ENCODE measurements around the gene ANKRD65. TPM values are rescaled to one million over a fixed set of nuclear protein-coding genes. Genes with fewer than 3 reads are reported as not detected.

ANKRD65 gene
- total RNA-seq, 1 donor from 2014 or later = 0.64 TPM

DNA sequence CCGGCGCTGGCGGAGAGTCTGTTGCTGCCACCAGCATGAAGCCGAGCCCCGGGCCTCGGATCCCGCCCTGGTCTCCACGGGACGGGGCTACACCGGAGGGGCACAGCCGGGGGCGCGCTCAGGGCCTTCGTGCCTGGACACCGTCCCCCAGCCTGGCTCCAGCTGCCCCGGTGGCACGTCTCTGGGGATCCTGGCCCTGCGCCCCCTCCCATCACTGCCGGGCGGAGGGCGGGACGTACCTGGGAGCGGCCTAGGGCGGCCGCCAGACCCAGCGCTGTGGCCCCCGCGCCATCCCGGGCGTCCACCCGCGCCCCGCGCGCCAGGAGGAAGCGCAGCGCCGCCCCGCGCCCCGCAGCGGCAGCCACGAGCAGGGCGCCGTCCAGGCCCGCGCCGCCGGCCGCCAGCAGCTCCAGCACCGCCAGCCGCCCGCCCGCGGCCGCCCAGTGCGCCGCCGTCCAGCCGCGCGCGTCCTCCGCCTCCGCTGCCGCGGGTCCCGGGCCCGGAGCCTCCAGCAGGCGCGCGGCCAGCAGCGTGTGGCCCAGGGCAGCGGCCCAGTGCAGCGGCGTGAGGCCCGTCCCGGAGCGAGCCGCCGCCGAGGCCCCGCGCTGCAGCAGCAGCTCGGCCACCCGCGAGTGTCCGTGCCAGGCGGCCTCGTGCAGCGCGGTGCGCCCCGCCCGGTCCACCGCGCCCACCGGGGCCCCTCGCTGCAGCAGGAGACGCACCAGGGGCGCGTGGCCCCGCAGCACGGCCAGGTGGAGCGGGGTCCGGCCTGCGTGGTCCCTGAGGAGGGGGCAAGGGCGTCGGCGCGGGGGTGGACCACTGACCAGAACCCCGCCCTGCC lies 1.0 kb downstream of the ANKRD65 start:
- Histone ChIP-seq H3K9me3 (ENCODE audit: insufficient read depth, low read depth, low read length) (no peaks in the 10 kb centered on the region), H3K4me2 (ENCODE audit: low read length) (peak overlapping the region; percentile 62), H3K27ac (ENCODE audit: low read depth, low read length) (no peak overlapping the region), H3K27me3 (ENCODE audit: insufficient read depth, low read length) (no peaks in the 10 kb centered on the region), H3K9ac (ENCODE audit: low read length) (no peak overlapping the region), H2AFZ (ENCODE audit: low read depth, low read length) (peak overlapping the region; percentile 41), H3K36me3 (ENCODE audit: insufficient read depth, low read length) (no peaks in the 10 kb centered on the region), H3K79me2 (ENCODE audit: insufficient read depth, low read length) (no peaks in the 10 kb centered on the region), H3K4me3 (ENCODE audit: insufficient read depth, low read depth, low read length) (no peak overlapping the region), H4K20me1 (ENCODE audit: insufficient read depth, low read length) (no peaks in the 10 kb centered on the region), H3K4me1 (ENCODE audit: insufficient read depth, low read length) (peaks cover 12% of the 10 kb centered on the region)
- no peak for FAIRE-seq
- TF ChIP-seq CTCF (IDR thresholded peaks at IDR 0.05; ENCODE audit: insufficient read depth, low read depth, low read length) = no peak
- TF ChIP-seq EZH2 (IDR thresholded peaks at IDR 0.05; ENCODE audit: insufficient read depth, low read length) = no peak
- Mint-ChIP-seq H3K4me1 (ENCODE audit: low read depth, unreplicated experiment) (peaks cover 15% of the 10 kb centered on the region), H3K27me3 (ENCODE audit: low read depth, unreplicated experiment) (peaks cover 2% of the 10 kb centered on the region), H3K4me3 (ENCODE audit: unreplicated experiment) (no peak overlapping the region), H3K36me3 (ENCODE audit: low read depth, unreplicated experiment) (peaks cover 3% of the 10 kb centered on the region), H3K27ac (ENCODE audit: unreplicated experiment) (no peak overlapping the region), H3K9me3 (ENCODE audit: unreplicated experiment) (no peaks in the 10 kb centered on the region)
- no peak for DNase-seq (ENCODE audit: low read depth)

GRCh38 chr1:1419363-1419812 lies 1.7 kb downstream of the ANKRD65 start:
- Histone ChIP-seq H3K4me1 (ENCODE audit: insufficient read depth, low read length) (peaks cover 12% of the 10 kb centered on the region), H2AFZ (ENCODE audit: low read depth, low read length) (peak overlapping the region; percentile 41), H3K4me2 (ENCODE audit: low read length) (peak overlapping the region; percentile 62), H3K36me3 (ENCODE audit: insufficient read depth, low read length) (no peaks in the 10 kb centered on the region), H3K9me3 (ENCODE audit: insufficient read depth, low read depth, low read length) (no peaks in the 10 kb centered on the region), H3K4me3 (ENCODE audit: insufficient read depth, low read depth, low read length) (no peak overlapping the region), H4K20me1 (ENCODE audit: insufficient read depth, low read length) (no peaks in the 10 kb centered on the region), H3K27ac (ENCODE audit: low read depth, low read length) (no peak overlapping the region), H3K79me2 (ENCODE audit: insufficient read depth, low read length) (no peaks in the 10 kb centered on the region), H3K27me3 (ENCODE audit: insufficient read depth, low read length) (no peaks in the 10 kb centered on the region), H3K9ac (ENCODE audit: low read length) (no peak overlapping the region)
- no peaks in the 10 kb centered on the region for H3K27me3 Mint-ChIP-seq (ENCODE audit: low read depth, unreplicated experiment)
- H3K9me3 Mint-ChIP-seq (ENCODE audit: unreplicated experiment) = no peaks in the 10 kb centered on the region
- DNase-seq (ENCODE audit: low read depth) = no peak
- H3K4me1 Mint-ChIP-seq (ENCODE audit: low read depth, unreplicated experiment) = peaks cover 13% of the 10 kb centered on the region
- TF ChIP-seq EZH2 (IDR thresholded peaks at IDR 0.05; ENCODE audit: insufficient read depth, low read length) (no peak), CTCF (IDR thresholded peaks at IDR 0.05; ENCODE audit: insufficient read depth, low read depth, low read length) (no peak)
- no peak overlapping the region for H3K27ac Mint-ChIP-seq (ENCODE audit: unreplicated experiment)
- H3K36me3 Mint-ChIP-seq (ENCODE audit: low read depth, unreplicated experiment) = peaks cover 3% of the 10 kb centered on the region
- FAIRE-seq = no peak
- no peak overlapping the region for H3K4me3 Mint-ChIP-seq (ENCODE audit: unreplicated experiment)

Measured in astrocyte (in vitro differentiated cells and primary cell).